HG02943 (cell line): ENCODE measurements around the gene CLDN18.

Experiments
- ATAC-seq: cut with Tn5 transposase; IDR thresholded peaks from one replicate; pipeline ENCODE4 v1.9.1; 2021; ENCODE audit warnings: mild to moderate bottlenecking, low read depth, moderate library complexity; ENCODE audit not compliant: unreplicated experiment

Gene CLDN18

DNA sequence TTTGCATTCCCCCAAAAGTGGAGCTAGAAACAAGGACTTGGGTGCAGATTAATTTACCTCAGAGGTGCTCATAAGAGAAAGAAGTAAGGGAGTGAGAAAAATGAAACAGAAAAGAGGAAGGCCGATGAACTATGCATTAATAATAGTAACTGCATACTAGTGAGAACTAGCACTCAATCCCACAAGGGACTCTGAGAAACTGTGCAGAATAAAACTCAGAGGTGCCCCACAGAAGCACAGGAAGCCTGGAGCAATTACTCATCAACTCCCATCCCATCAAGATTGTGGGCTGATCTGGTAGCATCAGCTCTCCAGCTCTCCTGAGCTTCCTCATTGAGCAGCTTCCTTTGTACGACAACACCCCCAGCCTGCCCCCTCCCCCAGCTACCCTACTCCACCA is 50.8 kb downstream of the CLDN18 start:
- ATAC-seq, result no peak

- no peak for ATAC-seq
These were observed 52.1 kb downstream of the CLDN18 start for GRCh38 chr3:138062037-138062436.

DNA sequence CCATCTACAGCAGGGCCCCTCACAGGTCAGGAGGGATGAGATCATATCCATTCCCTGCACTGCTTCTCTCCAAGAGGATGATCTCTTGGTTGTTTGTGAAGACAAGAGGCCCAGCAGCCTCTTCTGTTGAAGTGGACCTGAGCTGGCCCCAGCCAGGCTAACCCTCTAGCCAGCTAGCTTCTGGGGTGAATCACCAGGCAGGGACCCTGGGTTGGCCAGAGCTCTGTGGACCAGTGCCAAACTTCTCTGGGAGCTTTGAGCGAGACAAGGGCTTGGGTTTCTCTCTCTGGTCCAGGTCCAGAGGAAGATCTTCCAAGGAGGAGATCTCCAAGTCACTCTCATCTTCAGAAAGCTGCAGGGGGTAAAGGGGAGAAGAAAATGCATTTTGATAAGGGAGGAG is 52.7 kb downstream of the CLDN18 start:
- ATAC-seq, result no peak

DNA sequence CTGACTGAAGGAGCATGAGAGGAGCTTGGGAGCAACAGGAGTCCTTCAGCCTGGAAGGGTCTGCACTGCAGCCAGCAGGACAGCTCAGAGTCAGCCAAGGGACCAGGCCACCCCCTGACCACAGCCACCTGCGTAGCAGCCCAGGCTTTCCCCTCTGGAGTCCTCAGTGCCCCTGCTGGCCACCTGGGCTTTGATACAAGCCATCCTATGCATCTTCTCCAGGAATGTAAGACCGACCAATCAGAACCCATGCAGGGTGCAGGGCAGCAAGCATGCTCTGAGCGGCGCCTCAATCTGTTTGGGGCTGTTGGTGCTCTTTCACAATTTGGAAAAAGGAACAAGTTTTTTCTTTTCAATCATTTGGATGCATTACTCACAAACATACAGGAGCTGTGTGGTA is 53.5 kb downstream of the CLDN18 start:
- no peak for ATAC-seq

DNA sequence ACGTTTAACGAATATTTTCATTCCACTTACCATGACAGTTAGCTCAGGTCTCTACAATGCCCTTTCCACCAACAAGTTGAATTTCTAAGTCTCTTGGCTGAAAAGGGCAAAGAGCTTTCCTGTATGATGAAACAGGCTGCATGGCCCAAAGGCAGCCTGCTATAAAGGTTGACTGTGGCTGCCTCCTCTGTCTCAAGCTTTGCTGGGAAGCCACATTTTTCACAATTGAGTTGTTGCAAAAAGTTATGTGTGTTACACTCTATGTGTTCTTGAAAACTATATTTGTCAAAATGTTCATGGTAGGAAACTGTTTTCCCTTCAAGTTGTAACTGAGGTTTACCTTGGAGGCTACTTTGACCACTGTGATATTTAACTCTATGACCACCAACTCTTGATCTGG is 56.0 kb downstream of the CLDN18 start:
- no peak for ATAC-seq

DNA sequence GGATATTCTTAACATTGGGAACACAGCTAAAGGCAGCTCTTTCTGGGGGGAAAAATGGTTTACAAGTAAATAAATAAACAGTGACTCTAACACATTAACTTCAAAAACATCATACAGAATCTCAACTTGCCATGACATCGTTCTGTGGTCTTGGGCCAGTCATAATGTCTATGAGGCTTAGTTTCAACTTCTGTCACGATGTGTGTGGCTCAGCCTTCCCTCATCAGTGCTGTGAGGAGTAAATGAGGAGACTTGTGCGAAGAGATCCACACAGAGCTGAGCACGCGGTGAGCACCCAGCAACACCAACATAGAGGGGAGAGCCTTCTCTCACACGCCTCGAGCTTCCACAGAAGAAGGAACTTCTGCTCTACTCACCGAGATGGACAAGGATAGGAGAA is 56.4 kb downstream of the CLDN18 start:
- ATAC-seq, result no peak

GRCh38 chr3:138066972-138067371 is 57.0 kb downstream of the CLDN18 start:
- ATAC-seq, result no peak

- no peak for ATAC-seq
These were observed 58.1 kb downstream of the CLDN18 start for GRCh38 chr3:138068046-138068445.

DNA sequence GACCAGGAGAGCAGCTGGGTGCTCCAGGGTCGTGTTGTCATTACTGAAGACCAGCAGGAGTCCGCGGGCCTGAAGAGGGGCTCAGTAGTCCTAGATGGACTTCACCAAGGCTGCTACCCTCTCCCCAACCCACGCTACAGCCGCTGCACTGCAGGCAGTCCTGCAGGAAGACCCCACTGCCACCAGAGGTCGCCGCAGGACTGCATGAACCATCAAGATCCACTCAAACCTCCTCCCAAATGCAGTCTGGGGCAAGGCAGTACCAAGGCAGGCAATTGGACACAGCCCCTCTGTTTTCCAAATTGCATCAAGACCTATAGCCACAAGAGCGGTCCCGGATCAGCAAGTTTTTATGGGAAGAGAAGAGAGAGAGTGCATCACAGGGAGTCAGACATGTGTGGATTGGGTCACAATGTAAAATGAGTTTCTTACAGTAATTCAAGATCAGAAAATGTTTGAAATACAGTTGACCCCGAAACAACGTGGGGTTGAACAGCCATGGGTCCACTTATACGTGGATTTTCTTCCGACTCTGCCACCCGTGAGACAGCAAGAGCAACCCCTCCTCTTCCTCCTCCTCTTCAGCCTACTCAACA is 58.7 kb downstream of the CLDN18 start:
- peak; percentile 60 for ATAC-seq

DNA sequence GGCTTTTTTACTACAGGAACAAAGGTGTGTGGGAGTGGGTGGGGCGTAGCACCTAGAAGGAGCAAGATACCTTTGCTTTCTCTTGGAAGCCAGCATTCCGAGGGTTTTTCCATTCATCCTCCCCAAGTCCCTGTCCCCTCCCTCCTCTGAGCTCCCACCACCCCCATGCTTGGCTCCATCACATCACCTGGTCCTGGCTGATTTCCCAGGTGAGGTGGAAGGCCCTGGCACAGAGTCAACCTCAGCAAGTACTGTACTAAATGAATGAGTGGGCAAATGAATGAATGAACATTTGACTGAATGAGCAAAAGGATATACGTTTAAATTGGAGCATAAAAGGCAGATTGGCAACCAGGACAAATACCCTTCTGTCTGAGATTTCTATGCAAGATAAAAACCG is 60.0 kb downstream of the CLDN18 start:
- ATAC-seq, result no peak

DNA sequence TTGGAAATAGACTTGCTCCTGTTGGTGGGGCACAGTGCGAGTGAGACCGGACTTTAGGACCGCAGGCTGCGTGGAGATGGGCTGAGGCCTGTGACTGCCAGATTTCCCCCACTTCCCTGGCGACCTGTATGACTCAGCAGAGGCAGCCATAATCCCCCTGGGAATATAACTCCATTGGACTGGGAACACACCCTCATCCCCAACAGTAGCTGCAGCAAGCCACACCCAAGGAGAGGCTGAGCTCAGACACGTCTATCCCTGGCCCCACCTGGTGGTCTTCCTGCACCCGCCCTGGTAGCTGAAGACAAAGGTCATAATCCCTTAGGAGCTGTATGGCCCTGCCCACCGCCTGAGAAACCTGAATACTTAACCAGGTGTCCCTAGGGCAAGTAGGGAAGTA is 62.8 kb downstream of the CLDN18 start:
- ATAC-seq, result no peak

DNA sequence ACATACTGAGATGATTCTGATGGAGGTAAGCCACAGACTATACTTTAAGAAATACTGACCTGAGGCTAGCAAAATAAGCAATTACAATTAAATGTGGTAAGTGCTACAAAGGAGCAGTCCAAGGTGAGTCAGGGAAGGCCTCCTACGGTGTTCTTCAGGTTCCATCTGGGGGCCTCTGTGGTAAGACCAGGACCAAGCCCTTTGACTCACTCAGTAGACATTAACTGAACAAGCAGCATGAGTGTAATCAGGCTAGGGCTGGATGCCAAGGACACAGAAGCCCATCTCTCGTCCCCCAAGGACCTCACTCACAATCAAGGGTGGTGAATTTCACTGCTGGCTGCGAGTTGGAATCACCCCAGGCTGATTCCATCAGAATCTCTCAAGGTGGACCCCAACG is 68.1 kb downstream of the CLDN18 start:
- no peak for ATAC-seq

GRCh38 chr3:138078901-138079344 is 69.0 kb downstream of the CLDN18 start:
- no peak for ATAC-seq

- ATAC-seq, result no peak
These were observed 69.9 kb downstream of the CLDN18 start for GRCh38 chr3:138079901-138080300.

DNA sequence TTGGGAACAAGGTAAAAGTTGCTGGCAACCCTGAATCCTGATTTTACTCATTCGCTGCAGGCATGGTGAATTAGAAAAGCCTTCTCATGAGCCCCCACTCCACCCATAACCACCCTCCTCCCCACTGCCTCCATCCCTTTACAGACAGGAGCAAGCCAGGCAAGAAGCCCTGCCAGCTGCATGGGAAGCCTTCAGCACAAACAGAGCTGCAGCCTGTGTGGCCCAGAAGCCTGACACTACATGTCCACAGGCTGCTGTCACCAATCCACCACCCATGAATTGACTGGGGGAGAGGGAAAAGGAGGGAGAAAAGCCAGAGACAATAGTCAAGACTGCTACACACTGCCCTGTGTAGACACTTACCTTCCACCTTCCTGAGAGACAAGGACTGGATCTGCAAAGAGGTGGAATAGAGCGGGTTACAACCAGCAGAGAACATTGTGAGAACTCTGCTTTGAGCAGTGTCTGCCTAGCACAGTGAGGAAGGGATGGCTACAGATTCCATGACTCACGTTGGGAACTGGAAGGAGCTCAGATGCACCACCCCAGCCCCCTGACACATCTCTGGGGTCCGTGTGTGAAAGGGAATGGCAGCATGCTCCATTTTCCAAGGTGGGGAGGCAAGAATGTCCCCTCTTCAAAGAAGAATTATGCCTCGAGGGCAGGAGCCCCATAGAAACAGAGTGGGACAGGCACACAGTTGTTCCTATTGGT is 71.6 kb downstream of the CLDN18 start:
- ATAC-seq, result no peak

GRCh38 chr3:138082085-138082991 is 72.4 kb downstream of the CLDN18 start:
- ATAC-seq, result no peak

- no peak for ATAC-seq
These were observed 73.0 kb downstream of the CLDN18 start for GRCh38 chr3:138082992-138083386.
